Subcutaneous abdominal adipose tissue (tissue), 5 donors: ENCODE data around the gene KCNH3.

Source experiments
- H3K27ac ChIP-seq: one replicate; pipeline ENCODE4 v1.7.0; 2013; ENCODE audit warnings: low read depth, mild to moderate bottlenecking, inconsistent platforms, low read length, moderate library complexity
- H3K27me3 ChIP-seq, 5 donors: one replicate each; pipeline ENCODE4 v1.7.0; 2013; ENCODE audit warnings: low read length in 5 of 5, inconsistent platforms in 1 of 5; ENCODE audit not compliant: control insufficient read depth in 5 of 5, insufficient read depth in 4 of 5
- H3K36me3 ChIP-seq, 5 donors: one replicate each; pipeline ENCODE4 v1.7.0; 2013; ENCODE audit warnings: low read length in 5 of 5; ENCODE audit not compliant: control insufficient read depth in 5 of 5, insufficient read depth in 5 of 5
- H3K4me1 ChIP-seq, 5 donors: one replicate each; pipeline ENCODE4 v1.7.0; 2013; ENCODE audit warnings: low read length in 5 of 5, mild to moderate bottlenecking in 3 of 5, moderate library complexity in 1 of 5; ENCODE audit not compliant: control insufficient read depth in 5 of 5, insufficient read depth in 5 of 5
- H3K4me3 ChIP-seq, 5 donors: one replicate each; pipeline ENCODE4 v1.7.0; 2013; ENCODE audit warnings: low read length in 5 of 5, low read depth in 1 of 5
- H3K9ac ChIP-seq, 5 donors: one replicate each; pipeline ENCODE4 v1.7.0; 2013; ENCODE audit warnings: low read length in 5 of 5, mild to moderate bottlenecking in 4 of 5, moderate library complexity in 3 of 5
- H3K9me3 ChIP-seq, 5 donors: one replicate each; pipeline ENCODE4 v1.7.0; 2013; ENCODE audit warnings: low read length in 5 of 5; ENCODE audit not compliant: control insufficient read depth in 5 of 5
- donor health status: healthy.
- donor health status: healthy.
- donor health status: healthy.
- donor health status: healthy.
- donor health status: healthy.

KCNH3 gene, protein sequence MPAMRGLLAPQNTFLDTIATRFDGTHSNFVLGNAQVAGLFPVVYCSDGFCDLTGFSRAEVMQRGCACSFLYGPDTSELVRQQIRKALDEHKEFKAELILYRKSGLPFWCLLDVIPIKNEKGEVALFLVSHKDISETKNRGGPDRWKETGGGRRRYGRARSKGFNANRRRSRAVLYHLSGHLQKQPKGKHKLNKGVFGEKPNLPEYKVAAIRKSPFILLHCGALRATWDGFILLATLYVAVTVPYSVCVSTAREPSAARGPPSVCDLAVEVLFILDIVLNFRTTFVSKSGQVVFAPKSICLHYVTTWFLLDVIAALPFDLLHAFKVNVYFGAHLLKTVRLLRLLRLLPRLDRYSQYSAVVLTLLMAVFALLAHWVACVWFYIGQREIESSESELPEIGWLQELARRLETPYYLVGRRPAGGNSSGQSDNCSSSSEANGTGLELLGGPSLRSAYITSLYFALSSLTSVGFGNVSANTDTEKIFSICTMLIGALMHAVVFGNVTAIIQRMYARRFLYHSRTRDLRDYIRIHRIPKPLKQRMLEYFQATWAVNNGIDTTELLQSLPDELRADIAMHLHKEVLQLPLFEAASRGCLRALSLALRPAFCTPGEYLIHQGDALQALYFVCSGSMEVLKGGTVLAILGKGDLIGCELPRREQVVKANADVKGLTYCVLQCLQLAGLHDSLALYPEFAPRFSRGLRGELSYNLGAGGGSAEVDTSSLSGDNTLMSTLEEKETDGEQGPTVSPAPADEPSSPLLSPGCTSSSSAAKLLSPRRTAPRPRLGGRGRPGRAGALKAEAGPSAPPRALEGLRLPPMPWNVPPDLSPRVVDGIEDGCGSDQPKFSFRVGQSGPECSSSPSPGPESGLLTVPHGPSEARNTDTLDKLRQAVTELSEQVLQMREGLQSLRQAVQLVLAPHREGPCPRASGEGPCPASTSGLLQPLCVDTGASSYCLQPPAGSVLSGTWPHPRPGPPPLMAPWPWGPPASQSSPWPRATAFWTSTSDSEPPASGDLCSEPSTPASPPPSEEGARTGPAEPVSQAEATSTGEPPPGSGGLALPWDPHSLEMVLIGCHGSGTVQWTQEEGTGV

DNA sequence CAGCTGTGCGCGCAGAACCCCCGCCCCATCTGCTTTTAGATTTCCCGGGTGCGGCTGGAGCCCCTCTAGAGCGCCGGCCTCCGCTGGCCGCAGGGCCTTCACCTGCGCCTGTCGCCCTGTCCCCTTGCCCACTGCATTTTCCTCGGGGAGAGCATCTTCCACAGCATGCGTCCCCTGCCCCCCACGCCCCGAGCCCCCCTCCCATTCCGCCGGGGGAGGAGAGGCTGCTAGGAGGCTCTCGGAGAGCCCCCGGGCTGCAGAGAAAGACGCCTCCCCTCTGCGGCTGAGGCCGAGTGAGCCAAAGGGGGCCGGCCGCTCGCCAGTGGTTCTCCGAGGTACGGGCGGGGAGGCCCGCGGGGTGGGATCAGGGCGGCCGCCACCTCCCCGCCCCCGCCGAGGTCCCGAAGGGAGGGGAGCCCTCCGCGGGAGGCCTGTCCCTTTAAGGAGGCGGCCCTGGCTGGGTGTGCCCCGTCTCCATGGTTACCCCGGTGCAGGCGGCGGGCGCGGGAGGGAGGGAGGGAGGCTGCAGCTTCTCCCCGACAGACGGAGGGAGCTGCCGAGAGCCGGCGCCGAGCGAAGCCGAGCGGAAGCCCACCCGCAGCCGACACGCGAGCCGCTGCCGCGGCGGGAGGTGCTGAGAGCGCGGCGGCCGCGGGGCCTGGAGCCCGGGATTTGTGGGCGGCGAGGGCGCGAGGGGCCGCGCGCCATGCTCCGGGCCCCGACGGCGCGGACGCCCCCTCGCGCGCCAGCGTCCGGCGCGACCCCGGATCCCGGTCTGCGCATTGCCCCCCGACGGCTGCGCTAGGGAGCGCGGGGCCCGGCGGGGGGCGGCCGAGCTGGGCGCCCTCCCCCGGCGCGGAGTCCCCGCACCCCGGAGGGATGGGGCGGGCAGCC, at the start of gene KCNH3:
TSS of gene KCNH3 (plus strand) at position 521 of the 894 bp plus-strand sequence. CDS start 387 bp downstream, outside the sequence.
- H3K9ac ChIP-seq = peak within 1 kb of the TSS in 1 of 5 donors; percentile 53

GRCh38 chr12:49489154-49489553, 49.7 kb upstream of the KCNH3 start:
- Histone ChIP-seq H3K4me1 (no peaks in the 10 kb centered on the region), H3K27ac (no peak overlapping the region), H3K9me3 (no peaks in the 10 kb centered on the region), H3K4me3 (no peak overlapping the region), H3K9ac (no peak overlapping the region), H3K36me3 (peaks cover 0 to 8% (median 6%) of the 10 kb centered on the region in 5 donors), H3K27me3 (no peaks in the 10 kb centered on the region)

More for the DNA sequence above, at the start of gene KCNH3:
- Histone ChIP-seq H3K9me3 (no peaks in the 10 kb centered on the region), H3K36me3 (no peaks in the 10 kb centered on the region), H3K27me3 (peaks cover 19 to 53% (median 42%) of the 10 kb centered on the region in 5 donors), H3K4me1 (peaks cover 0 to 27% (median 18%) of the 10 kb centered on the region in 5 donors), H3K4me3 (peak within 1 kb of the TSS; percentile 45 to 63 (median 54)), H3K27ac (no peak within 1 kb of the TSS)

GRCh38 chr12:49489720-49490119, 49.1 kb upstream of the KCNH3 start:
- H3K9me3 ChIP-seq = no peaks in the 10 kb centered on the region
- H3K4me3 ChIP-seq = no peak overlapping the region
- H3K9ac ChIP-seq = no peak overlapping the region
- H3K4me1 ChIP-seq = no peaks in the 10 kb centered on the region
- H3K27ac ChIP-seq = no peak overlapping the region
- peaks cover under 1 to 9% (median 5%) of the 10 kb centered on the region in 5 donors for H3K36me3 ChIP-seq
- no peaks in the 10 kb centered on the region for H3K27me3 ChIP-seq

DNA sequence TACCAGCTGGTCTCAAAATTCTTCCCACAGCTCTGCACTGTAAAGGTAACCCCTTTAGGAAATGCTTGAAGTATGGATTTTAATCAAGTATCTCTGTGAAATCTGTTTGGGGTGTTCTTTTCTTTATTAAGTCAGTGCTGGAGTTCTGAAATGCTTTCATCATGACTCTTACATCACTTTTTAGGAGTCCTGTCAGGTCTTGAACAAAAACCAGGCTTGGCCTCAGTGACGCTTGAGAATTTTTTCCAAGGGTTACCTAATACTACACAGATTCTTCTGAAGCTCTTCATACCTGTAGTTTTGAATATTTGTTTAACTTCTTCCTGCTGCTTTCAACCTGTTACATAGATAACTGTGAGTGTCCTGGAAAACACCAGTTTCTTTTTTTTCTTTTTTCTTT, 47.0 kb upstream of the KCNH3 start:
- Histone ChIP-seq H3K36me3 (peaks cover 3 to 9% (median 7%) of the 10 kb centered on the region in 5 donors), H3K9me3 (no peaks in the 10 kb centered on the region), H3K9ac (no peak overlapping the region), H3K27ac (no peak overlapping the region), H3K27me3 (no peaks in the 10 kb centered on the region), H3K4me3 (no peak overlapping the region), H3K4me1 (no peaks in the 10 kb centered on the region)

- Histone ChIP-seq H3K9me3 (no peaks in the 10 kb centered on the region), H3K4me3 (no peak overlapping the region), H3K27me3 (no peaks in the 10 kb centered on the region), H3K9ac (no peak overlapping the region), H3K4me1 (no peaks in the 10 kb centered on the region), H3K27ac (no peak overlapping the region), H3K36me3 (peaks cover 3 to 13% (median 10%) of the 10 kb centered on the region in 5 donors)
Measured at GRCh38 chr12:49493900-49494299, 44.9 kb upstream of the KCNH3 start.

- Histone ChIP-seq H3K4me1 (no peaks in the 10 kb centered on the region), H3K36me3 (peaks cover 4 to 13% (median 7%) of the 10 kb centered on the region in 5 donors), H3K27ac (no peak overlapping the region), H3K9ac (no peak overlapping the region), H3K4me3 (no peak overlapping the region), H3K27me3 (no peaks in the 10 kb centered on the region), H3K9me3 (no peaks in the 10 kb centered on the region)
Measured at GRCh38 chr12:49496417-49497360, 42.1 kb upstream of the KCNH3 start.

DNA sequence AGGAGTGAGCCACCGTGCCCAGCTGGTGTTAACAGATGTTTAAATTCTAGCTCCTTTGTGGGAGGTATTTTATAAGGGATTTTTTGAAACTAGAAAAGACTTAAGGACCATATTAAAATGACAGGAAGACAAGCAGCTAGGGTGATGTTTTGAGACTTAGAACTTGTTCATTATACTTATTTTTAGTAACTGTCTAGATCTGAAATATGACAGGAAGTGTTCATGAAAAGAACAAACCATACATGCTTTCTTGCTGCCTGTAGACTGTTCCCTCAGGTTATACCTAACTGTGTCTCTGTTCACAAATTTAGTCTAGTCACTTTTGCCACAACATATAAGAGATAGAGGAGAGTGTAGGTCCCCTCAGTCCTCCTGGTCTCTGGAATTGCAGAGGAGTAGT, 36.9 kb upstream of the KCNH3 start:
- no peak overlapping the region for H3K27ac ChIP-seq

GRCh38 chr12:49502590-49502989, 36.2 kb upstream of the KCNH3 start:
- Histone ChIP-seq H3K4me3 (no peak overlapping the region), H3K27me3 (no peaks in the 10 kb centered on the region), H3K4me1 (peaks cover 0 to 4% (median 0%) of the 10 kb centered on the region in 5 donors), H3K36me3 (peaks cover 0 to 6% (median 2%) of the 10 kb centered on the region in 5 donors), H3K27ac (no peak overlapping the region), H3K9me3 (no peaks in the 10 kb centered on the region), H3K9ac (no peak overlapping the region)

More for the DNA sequence above, 36.9 kb upstream of the KCNH3 start:
- Histone ChIP-seq H3K9me3 (no peaks in the 10 kb centered on the region), H3K27me3 (no peaks in the 10 kb centered on the region), H3K4me3 (no peak overlapping the region), H3K4me1 (peaks cover 0 to 4% (median 0%) of the 10 kb centered on the region in 5 donors), H3K9ac (no peak overlapping the region), H3K36me3 (peaks cover 0 to 8% (median 3%) of the 10 kb centered on the region in 5 donors)
